Peyer's patch (tissue), 4 donors: ENCODE measurements around the gene CTR9.

Experiments
- CTCF ChIP-seq, 6 experiments: fragments of 450-650 bp in 4 of 6; fragments of 200-600 bp in 2 of 6; sonication (generic) in 1 of 6; IDR thresholded peaks; one replicate each; pipeline ENCODE4 v1.5.1; 2017 to 2019; ENCODE audit warnings: antibody characterized with exemption in 6 of 6, mild to moderate bottlenecking in 3 of 6, moderate library complexity in 1 of 6
- POLR2A ChIP-seq, 2 donors: fragments of 450-650 bp; IDR thresholded peaks; one replicate each; pipeline ENCODE4 v1.5.1; 2017; ENCODE audit warnings: antibody characterized with exemption in 2 of 2, mild to moderate bottlenecking in 2 of 2, moderate library complexity in 2 of 2

GRCh38 chr11:10798330-10798928, 47.4 kb downstream of the CTR9 start:
- TF ChIP-seq CTCF (IDR thresholded peaks at IDR 0.05) (no peak), POLR2A (IDR thresholded peaks at IDR 0.05) (no peak)
